AG04450 (cell line): Measurements from ENCODE around the gene SNX21. TPM values are rescaled to one million over a fixed set of nuclear protein-coding genes. Genes with fewer than 3 reads are reported as not detected.

Experiments
- CTCF ChIA-PET: fragments of 300-600, 350-600 bp; formaldehyde crosslinking; extraction: SDS; loops from one replicate; lab custom pipeline; 2022; ENCODE audit warnings: antibody characterized with exemption, inconsistent platforms; lab: Charles Lee
- POLR2A ChIA-PET: fragments of 350-600 bp; formaldehyde crosslinking; extraction: SDS; loops from one replicate; lab custom pipeline; 2021; ENCODE audit warnings: antibody characterized with exemption, inconsistent platforms; lab: Yijun Ruan, JAX
- DNase-seq: peaks from one replicate; pipeline ENCODE4 v3.0.0-alpha.2; 2011; ENCODE audit warnings: low read depth, low spot score
- H3K27ac ChIP-seq: one replicate; pipeline ENCODE4 v1.5.1; 2012; ENCODE audit warnings: low read depth, low read length, control low read depth
- H3K27me3 ChIP-seq: one replicate; pipeline ENCODE4 v1.6.0; 2012; ENCODE audit warnings: low read length; ENCODE audit not compliant: control insufficient read depth, insufficient read depth
- H3K4me3 ChIP-seq: 2 replicates; pipeline ENCODE4 v1.5.1; 2011; ENCODE audit warnings: mild to moderate bottlenecking, low read depth, low read length, control low read depth
- H3K9me3 ChIP-seq: 2 replicates; pipeline ENCODE4 v1.5.1; 2012; ENCODE audit warnings: low read length; ENCODE audit not compliant: control insufficient read depth, insufficient read depth
- polyA plus RNA-seq: library from polyadenylated mRNA; depleted of rRNA; stranded (reverse); fragments of >200 nt; gene quantifications from 2 replicates; pipeline ENCODE4 v1.2.3, GENCODE V29; 2011
- TF ChIP-seq, protein P1 (sequence below): IDR thresholded peaks from 2 replicates; pipeline ENCODE4 v1.5.1; 2011; ENCODE audit warnings: low read depth, low read length, control low read depth, inconsistent platforms

The SNX21 gene
- polyA plus RNA-seq, 1 experiment: 9.2 TPM

DNA sequence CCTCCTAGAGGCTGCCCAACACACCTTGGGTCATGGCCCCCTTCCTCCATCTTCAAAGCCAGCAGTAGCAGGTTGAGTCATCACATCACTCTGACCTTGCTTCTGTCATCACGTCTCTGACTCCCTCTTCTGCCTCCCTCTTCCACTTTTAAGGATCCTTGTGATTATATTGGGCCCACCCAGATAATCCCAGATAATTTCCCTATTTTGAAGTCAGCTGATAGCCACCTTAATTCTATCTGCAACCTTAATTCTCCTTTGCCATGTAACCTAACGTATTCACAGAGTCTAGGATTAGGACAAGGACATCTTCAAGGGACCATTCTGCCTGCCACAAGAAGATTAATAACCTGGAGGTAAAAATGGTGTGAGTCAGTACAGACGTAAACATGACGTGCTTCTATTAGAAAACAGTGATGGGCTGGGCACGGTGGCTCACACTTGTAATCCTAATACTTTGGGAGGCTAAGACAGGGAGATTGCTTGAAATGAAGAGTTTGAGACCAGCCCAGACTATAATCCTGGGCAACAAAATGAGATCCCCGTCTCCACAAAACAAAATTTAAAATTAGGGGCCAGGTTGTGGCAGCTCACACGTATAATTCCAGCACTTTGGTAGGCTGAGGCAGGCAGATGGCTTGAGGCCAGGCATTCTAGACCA, 27.1 kb downstream of the SNX21 start:
- CTCF ChIA-PET: interaction anchor here (1.2 kb wide), 1 partner anchor 109 kb away, joined by 3 read pairs; no protein-coding TSS in a partner anchor
- H3K4me3 ChIP-seq: no peak overlapping the region
- DNase-seq: no peak
- TF ChIP-seq, protein P1, sequence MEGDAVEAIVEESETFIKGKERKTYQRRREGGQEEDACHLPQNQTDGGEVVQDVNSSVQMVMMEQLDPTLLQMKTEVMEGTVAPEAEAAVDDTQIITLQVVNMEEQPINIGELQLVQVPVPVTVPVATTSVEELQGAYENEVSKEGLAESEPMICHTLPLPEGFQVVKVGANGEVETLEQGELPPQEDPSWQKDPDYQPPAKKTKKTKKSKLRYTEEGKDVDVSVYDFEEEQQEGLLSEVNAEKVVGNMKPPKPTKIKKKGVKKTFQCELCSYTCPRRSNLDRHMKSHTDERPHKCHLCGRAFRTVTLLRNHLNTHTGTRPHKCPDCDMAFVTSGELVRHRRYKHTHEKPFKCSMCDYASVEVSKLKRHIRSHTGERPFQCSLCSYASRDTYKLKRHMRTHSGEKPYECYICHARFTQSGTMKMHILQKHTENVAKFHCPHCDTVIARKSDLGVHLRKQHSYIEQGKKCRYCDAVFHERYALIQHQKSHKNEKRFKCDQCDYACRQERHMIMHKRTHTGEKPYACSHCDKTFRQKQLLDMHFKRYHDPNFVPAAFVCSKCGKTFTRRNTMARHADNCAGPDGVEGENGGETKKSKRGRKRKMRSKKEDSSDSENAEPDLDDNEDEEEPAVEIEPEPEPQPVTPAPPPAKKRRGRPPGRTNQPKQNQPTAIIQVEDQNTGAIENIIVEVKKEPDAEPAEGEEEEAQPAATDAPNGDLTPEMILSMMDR: no peak
- POLR2A ChIA-PET: interaction anchor here (0.6 kb wide), 1 partner anchor 8 kb away, joined by 3 read pairs; no protein-coding TSS in a partner anchor
- no peaks in the 10 kb centered on the region for H3K9me3 ChIP-seq
- H3K27me3 ChIP-seq: no peaks in the 10 kb centered on the region
- H3K27ac ChIP-seq: no peak overlapping the region

DNA sequence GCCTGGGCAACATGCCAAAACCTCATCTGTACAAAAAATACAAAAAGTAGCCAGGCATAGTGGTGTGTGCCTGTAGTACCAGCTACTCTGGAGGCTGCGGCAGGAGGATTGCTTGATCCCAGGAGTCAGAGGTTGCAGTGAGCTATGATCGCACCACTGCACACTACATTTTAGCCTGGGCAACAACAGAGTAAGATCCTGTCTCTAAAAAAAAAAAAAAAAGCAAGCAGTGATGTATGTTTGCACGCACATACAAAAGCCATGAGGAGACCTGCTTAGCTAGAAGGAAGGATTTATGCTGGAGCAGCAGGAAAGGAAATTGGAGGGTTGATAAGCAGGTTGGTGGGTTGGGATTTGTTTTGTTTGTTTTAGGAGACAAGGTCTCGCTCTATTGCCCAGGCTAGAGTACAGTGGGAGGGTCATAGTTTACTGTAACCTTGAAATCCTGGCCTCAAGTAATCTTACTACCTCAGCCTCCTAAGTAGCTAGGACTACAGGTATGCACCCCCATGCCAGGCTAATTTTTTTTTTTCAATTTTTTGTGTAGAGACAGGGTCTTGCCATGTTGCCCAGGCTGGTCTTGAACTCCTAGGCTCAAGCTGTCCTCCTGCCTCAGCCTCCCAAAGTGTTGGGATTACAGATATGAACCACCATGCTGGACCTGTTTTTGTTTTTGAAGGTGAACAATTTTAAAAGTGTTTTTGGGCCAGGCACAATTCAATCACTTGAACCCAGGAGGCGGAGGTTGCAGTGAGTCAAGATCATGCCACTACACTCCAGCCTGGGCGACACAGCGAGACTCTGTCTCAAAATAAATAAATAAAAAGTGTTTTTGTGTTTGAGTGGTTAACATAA, 27.8 kb downstream of the SNX21 start:
- no peak overlapping the region for H3K27ac ChIP-seq
- no peaks in the 10 kb centered on the region for H3K27me3 ChIP-seq
- TF ChIP-seq, protein P1: no peak
- H3K9me3 ChIP-seq: no peaks in the 10 kb centered on the region
- ChIA-PET CTCF (interaction anchor here (1.2 kb wide), 1 partner anchor 109 kb away, joined by 3 read pairs; no protein-coding TSS in a partner anchor), POLR2A (interaction anchor here (0.6 to 0.7 kb wide), 2 partner anchors 9 to 74 kb away, joined by 3 read pairs; no protein-coding TSS in a partner anchor)
- H3K4me3 ChIP-seq: no peak overlapping the region
- DNase-seq: no peak

DNA sequence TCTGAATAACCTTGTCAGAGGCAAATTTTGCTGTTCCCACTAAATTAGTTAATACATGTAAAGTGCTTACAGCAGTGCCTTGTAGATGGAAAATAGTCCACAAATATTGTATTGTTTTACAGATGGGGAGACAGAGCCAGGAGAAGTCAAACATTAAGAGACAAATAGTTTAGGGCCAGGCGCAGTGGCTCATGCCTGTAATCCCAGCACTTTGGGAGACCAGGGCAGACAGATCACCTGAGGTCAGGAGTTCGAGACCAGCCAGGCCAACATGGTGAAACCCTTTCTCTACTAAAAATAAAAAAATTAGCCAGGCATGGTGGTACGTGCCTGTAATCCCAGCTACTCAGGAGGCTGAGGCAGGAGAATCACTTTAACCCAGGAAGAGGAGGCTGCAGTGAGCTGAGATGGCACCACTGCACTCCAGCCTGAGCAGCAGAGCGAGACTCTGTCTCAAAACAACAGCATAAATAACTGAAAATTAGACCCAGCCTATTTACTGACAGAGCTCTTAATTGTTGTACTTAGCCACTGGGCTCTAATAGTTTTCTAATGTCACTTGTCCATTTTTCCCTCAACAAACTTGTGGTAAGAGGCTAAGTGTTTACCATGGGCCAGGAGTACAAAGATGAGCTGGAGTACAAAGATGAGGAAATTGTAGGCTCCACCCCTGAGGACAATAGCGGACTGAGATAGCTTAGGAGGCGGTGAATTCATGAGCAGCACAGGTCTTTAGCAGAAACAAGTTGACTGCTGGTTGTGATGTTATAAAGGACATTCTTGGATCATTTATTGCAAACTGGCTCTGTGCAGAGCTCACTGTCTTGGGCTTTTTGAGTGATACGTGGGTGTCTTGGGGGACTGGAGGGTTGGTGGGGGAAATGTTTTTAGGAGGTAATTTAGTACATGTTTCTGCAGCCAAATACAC, 30.2 kb downstream of the SNX21 start:
- ChIA-PET CTCF (interaction anchor here (0.6 to 3.3 kb wide), 5 partner anchors 9 to 108 kb away, joined by 3 to 15 read pairs (median 4); partner anchors contain the start of gene ZNF335), POLR2A (no interaction called here)
- no peak for DNase-seq
- H3K27me3 ChIP-seq: no peaks in the 10 kb centered on the region
- TF ChIP-seq, protein P1: no peak
- H3K4me3 ChIP-seq: no peak overlapping the region
- H3K9me3 ChIP-seq: no peaks in the 10 kb centered on the region
- no peak overlapping the region for H3K27ac ChIP-seq

DNA sequence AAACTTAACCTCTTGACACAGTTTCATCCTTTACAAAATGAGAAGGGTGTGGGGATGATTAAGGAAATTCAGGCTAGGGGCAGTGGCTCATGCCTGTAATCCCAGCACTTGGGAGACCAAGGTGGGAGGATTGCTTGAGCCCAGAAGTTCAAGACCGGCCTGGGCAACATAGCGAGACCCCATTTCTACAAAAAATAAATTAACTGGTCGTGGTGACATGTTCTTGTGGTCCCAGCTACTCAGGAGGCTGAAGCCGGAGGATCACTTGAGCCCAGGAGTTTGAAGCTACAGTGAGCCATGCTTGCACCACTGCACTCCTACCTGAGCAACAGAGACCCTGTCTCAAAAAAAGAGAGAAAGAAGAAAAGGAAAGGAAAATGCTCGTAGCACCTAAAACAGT, 32.9 kb downstream of the SNX21 start:
- no peaks in the 10 kb centered on the region for H3K9me3 ChIP-seq
- TF ChIP-seq, protein P1: no peak
- no peak overlapping the region for H3K27ac ChIP-seq
- DNase-seq: no peak
- no peaks in the 10 kb centered on the region for H3K27me3 ChIP-seq
- CTCF ChIA-PET: interaction anchor here (0.7 to 3.3 kb wide), 4 partner anchors 11 to 215 kb away, joined by 3 to 15 read pairs (median 7); no protein-coding TSS in a partner anchor
- no peak overlapping the region for H3K4me3 ChIP-seq
- POLR2A ChIA-PET: no interaction called here
